Testis (tissue), 3 donors: Measurements from ENCODE around the gene ZNF334. TPM values are rescaled to one million over a fixed set of nuclear protein-coding genes. Genes with fewer than 3 reads are reported as not detected.

Experiments
- DNase-seq: peaks from one replicate; pipeline ENCODE4 v3.0.0-alpha.2; 2019
- H3K27ac ChIP-seq, 2 donors: fragments of 200-600 bp; sonication (generic); one replicate each; pipeline ENCODE4 v1.5.1; 2019
- H3K27me3 ChIP-seq: fragments of 200-600 bp; sonication (generic); one replicate; pipeline ENCODE4 v1.5.1; 2019
- H3K36me3 ChIP-seq: fragments of 200-600 bp; sonication (generic); one replicate; pipeline ENCODE4 v1.5.1; 2017; ENCODE audit warnings: low read depth; ENCODE audit errors: missing control alignments
- H3K4me1 ChIP-seq: fragments of 200-600 bp; sonication (generic); one replicate; pipeline ENCODE4 v1.5.1; 2019
- H3K4me3 ChIP-seq, 2 donors: fragments of 200-600 bp; sonication (generic); one replicate each; pipeline ENCODE4 v1.5.1; 2017 to 2019
- H3K9me3 ChIP-seq: fragments of 200-600 bp; sonication (generic); one replicate; pipeline ENCODE4 v1.5.1; 2017
- POLR2A ChIP-seq: fragments of 450-650 bp; IDR thresholded peaks from one replicate; pipeline ENCODE4 v1.6.1; 2017; ENCODE audit warnings: antibody characterized with exemption, mild to moderate bottlenecking, moderate library complexity
- WGBS, 2 donors: methylation state at CpG; one replicate each; pipeline ENCODE4 v1.1.5; 2018; 5-methylcytosine and 5-hydroxymethylcytosine counted together
- intact Hi-C: fragments of 100-400 bp; cut with DNase I; formaldehyde crosslinking; loops from one replicate; pipeline ENCODE4 v1.15.1; 2023; ENCODE audit warnings: low total_unique reads
- polyA plus RNA-seq: library from polyadenylated mRNA; stranded (reverse); fragments of 350-450 nt; fragmentation: Illumina TruSeq; extraction: RNeasy Lipid Tissue Mini Kit (QIAGEN cat#74804); gene quantifications from one replicate; pipeline ENCODE4 v1.2.3, GENCODE V29; 2014; ENCODE audit warnings: low read depth, low replicate concordance; ENCODE audit not compliant: insufficient read depth
- total RNA-seq, 2 donors: library from RNA; depleted of rRNA; stranded (reverse); fragments of >200 nt; gene quantifications; one replicate each; pipeline ENCODE4 v1.2.3, GENCODE V29; 2016
- TF ChIP-seq, protein P1 (sequence below), 3 experiments: fragments of 450-650 bp in 2 of 3; fragments of 200-600 bp in 1 of 3; sonication (generic) in 1 of 3; IDR thresholded peaks; one replicate each; pipeline ENCODE4 v1.5.1; 2016 to 2019; ENCODE audit warnings: antibody characterized with exemption in 3 of 3, mild to moderate bottlenecking in 2 of 3, moderate library complexity in 1 of 3

ZNF334 gene
- total and polyA plus RNA-seq, 3 donors from 2014 or later: 6.0 to 33.7 (median 26.8) TPM

DNA sequence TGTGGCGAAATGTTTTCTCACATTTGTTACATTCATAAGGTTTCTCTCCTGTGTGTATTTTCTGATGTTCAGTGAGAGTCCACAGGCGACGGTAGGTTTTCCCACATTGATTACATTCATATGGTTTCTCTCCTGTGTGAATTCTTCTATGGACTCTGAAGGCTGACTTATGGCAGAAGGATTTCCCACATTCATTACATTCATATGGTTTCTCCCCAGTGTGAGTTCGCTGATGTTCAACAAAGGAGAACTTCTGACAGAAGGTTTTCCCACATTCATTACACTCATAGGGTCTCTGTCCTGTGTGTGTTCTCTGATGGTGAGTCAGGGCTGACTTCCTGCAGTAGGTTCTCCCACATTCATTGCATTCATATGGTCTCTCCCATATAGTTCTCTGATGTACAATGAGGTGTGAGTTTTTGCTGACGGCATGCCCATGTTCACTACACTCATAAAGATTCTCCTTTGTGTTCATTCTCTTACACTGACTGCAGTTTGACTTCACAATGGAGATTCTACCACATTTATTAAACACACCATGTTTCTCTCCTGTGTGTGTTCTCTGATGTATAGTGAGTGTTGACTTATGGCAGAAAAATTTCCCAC is 11.9 kb downstream of the ZNF334 start:
- intact Hi-C loops: no loop called here
- Histone ChIP-seq H3K4me3 (no peak overlapping the region), H3K27ac (no peak overlapping the region), H3K4me1 (no peaks in the 10 kb centered on the region), H3K27me3 (no peaks in the 10 kb centered on the region), H3K36me3 (no peaks in the 10 kb centered on the region), H3K9me3 (no peaks in the 10 kb centered on the region)
- no peak for TF ChIP-seq POLR2A
- TF ChIP-seq, protein P1, sequence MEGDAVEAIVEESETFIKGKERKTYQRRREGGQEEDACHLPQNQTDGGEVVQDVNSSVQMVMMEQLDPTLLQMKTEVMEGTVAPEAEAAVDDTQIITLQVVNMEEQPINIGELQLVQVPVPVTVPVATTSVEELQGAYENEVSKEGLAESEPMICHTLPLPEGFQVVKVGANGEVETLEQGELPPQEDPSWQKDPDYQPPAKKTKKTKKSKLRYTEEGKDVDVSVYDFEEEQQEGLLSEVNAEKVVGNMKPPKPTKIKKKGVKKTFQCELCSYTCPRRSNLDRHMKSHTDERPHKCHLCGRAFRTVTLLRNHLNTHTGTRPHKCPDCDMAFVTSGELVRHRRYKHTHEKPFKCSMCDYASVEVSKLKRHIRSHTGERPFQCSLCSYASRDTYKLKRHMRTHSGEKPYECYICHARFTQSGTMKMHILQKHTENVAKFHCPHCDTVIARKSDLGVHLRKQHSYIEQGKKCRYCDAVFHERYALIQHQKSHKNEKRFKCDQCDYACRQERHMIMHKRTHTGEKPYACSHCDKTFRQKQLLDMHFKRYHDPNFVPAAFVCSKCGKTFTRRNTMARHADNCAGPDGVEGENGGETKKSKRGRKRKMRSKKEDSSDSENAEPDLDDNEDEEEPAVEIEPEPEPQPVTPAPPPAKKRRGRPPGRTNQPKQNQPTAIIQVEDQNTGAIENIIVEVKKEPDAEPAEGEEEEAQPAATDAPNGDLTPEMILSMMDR (IDR thresholded peaks at IDR 0.05): no peak
- DNase-seq: no peak
- 91 to 95% methylated on average over 5 of the region's 5 CpGs for WGBS, 2 donors

DNA sequence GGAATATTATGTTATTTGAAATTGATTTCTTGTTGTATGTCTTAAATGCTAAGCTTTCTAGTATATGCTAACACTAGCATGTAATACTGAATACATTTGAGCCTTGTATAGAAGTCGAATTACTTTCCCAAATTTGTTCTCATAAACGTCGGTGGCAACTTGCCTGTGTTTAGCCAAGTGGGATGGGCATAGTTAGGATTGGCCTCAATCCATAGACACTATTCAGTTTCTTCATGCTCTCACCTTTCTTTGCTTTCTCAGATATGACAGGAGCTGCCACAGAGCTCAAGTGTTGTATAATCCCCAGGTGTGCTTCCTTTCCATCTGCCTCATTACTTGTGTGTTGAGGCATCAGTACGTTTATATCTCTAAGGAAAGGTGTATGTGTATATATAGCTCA is 19.3 kb downstream of the ZNF334 start:
- Histone ChIP-seq H3K9me3 (no peaks in the 10 kb centered on the region), H3K36me3 (no peaks in the 10 kb centered on the region), H3K27ac (no peak overlapping the region), H3K27me3 (no peaks in the 10 kb centered on the region), H3K4me1 (no peaks in the 10 kb centered on the region), H3K4me3 (no peak overlapping the region)
- intact Hi-C loops: no loop called here
- 87% methylated on average over 4 of the region's 4 CpGs for WGBS, 2 donors
- DNase-seq: no peak
- TF ChIP-seq POLR2A: no peak
- TF ChIP-seq, protein P1 (IDR thresholded peaks at IDR 0.05): no peak

DNA sequence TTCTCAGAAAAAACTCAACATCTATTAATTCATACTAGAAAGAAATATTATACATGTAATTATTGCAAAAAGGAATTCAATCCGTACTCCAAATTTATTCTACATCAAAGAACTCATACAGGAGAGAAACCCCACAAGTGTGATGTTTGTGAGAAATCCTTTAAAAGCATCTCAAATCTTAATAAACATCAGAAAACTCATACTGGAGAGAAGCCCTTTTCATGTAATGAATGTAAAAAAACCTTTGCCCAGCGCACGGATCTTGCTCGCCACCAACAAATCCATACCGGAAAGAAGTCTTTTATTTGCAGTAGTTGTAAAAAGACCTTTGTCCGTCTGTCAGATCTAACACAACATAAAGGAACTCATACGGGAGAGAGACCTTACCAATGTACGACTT is 22.0 kb downstream of the ZNF334 start:
- 92 to 94% methylated on average over 8 of the region's 8 CpGs for WGBS, 2 donors
- Histone ChIP-seq H3K27me3 (no peaks in the 10 kb centered on the region), H3K9me3 (no peaks in the 10 kb centered on the region), H3K36me3 (no peaks in the 10 kb centered on the region), H3K4me1 (no peaks in the 10 kb centered on the region), H3K27ac (no peak overlapping the region), H3K4me3 (no peak overlapping the region)
- intact Hi-C loops: no loop called here
- no peak for TF ChIP-seq POLR2A
- TF ChIP-seq, protein P1 (IDR thresholded peaks at IDR 0.05): no peak
- no peak for DNase-seq

DNA sequence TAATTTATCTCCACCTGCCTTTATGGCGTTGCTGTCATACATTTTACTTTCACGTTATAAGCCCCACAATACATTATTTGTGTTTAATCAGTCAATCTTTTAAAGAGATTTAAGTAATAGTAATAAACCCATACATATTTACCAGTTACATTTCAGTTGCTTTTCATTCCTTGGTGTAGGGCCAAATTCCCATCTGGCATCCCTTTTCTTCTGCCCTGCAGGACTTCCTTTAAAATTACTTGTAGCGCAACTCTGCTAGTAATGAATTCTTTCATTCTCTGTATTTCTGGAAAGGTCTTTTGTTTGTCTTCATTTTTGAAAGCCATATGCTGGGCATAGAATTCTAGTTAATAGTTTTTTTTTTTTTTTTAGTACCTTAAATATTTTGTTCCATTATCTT is 24.9 kb downstream of the ZNF334 start:
- H3K36me3 ChIP-seq: no peaks in the 10 kb centered on the region
- H3K27ac ChIP-seq: no peak overlapping the region
- no peak overlapping the region for H3K4me3 ChIP-seq
- WGBS, 2 donors: 87 to 97% methylated on average over 3 of the region's 3 CpGs
- no peaks in the 10 kb centered on the region for H3K4me1 ChIP-seq
- intact Hi-C loops: no loop called here
- H3K27me3 ChIP-seq: no peaks in the 10 kb centered on the region
- DNase-seq: no peak
- H3K9me3 ChIP-seq: no peaks in the 10 kb centered on the region
- TF ChIP-seq, protein P1 (IDR thresholded peaks at IDR 0.05): no peak
- no peak for TF ChIP-seq POLR2A

DNA sequence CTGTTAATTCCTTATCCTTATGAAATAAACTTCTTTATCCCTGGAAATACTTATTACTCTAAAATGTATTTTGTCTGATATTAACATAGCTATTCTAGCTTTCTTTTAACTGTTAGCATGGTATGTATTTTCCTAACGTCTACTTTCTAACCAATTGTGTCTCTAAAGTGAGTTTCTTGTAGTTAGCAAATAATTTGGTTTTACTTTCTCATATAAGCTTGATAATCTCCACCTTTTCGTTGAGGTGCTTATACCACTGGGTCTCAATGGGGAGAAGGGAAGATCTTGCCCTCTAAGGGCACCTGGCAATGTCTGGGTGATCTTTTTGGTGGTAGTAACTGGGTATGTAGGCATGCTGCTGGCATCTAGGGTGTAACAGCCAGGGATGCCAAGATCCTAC is 25.7 kb downstream of the ZNF334 start:
- DNase-seq: no peak
- no peak overlapping the region for H3K4me3 ChIP-seq

More for the DNA sequence above, 25.7 kb downstream of the ZNF334 start:
- 78 to 82% methylated on average over 2 of the region's 2 CpGs for WGBS, 2 donors
- Histone ChIP-seq H3K27me3 (no peaks in the 10 kb centered on the region), H3K27ac (no peak overlapping the region), H3K36me3 (no peaks in the 10 kb centered on the region), H3K9me3 (no peaks in the 10 kb centered on the region), H3K4me1 (no peaks in the 10 kb centered on the region)
- TF ChIP-seq, protein P1 (IDR thresholded peaks at IDR 0.05): no peak
- no peak for TF ChIP-seq POLR2A
- intact Hi-C loops: no loop called here
